IPS DF 4.7 (cell line): Measurements from ENCODE around the gene WDSUB1.

Source experiments
- DNase-seq: peaks from one replicate; pipeline ENCODE4 v3.0.0-alpha.2; 2013; ENCODE audit warnings: low spot score; ENCODE audit errors: extremely low read depth

Gene WDSUB1

GRCh38 chr2:159225025-159226016 is 61.2 kb downstream of the WDSUB1 start:
- DNase-seq, result no peak

GRCh38 chr2:159224061-159224813 is 62.3 kb downstream of the WDSUB1 start:
- no peak for DNase-seq

- DNase-seq, result no peak
Observed at GRCh38 chr2:159219394-159219998, 67.0 kb downstream of the WDSUB1 start.

GRCh38 chr2:159218389-159218788 is 68.1 kb downstream of the WDSUB1 start:
- no peak for DNase-seq

- no peak for DNase-seq
Observed at GRCh38 chr2:159217676-159218075, 68.8 kb downstream of the WDSUB1 start.

GRCh38 chr2:159215116-159215515 is 71.4 kb downstream of the WDSUB1 start:
- no peak for DNase-seq

GRCh38 chr2:159214325-159214865 is 72.1 kb downstream of the WDSUB1 start:
- DNase-seq, result no peak

- DNase-seq, result no peak
Observed at GRCh38 chr2:159213296-159213695, 73.2 kb downstream of the WDSUB1 start.

GRCh38 chr2:159211447-159212396 is 74.8 kb downstream of the WDSUB1 start:
- peak; percentile 62 for DNase-seq

- DNase-seq, result no peak
Observed at GRCh38 chr2:159209341-159210306, 76.9 kb downstream of the WDSUB1 start.

GRCh38 chr2:159208438-159208837 is 78.1 kb downstream of the WDSUB1 start:
- DNase-seq, result no peak

GRCh38 chr2:159206736-159207380 is 79.6 kb downstream of the WDSUB1 start:
- no peak for DNase-seq

GRCh38 chr2:159204381-159205144 is 81.9 kb downstream of the WDSUB1 start:
- no peak for DNase-seq

- no peak for DNase-seq
Observed at GRCh38 chr2:159202568-159203071, 83.9 kb downstream of the WDSUB1 start.

GRCh38 chr2:159201360-159202063 is 85.0 kb downstream of the WDSUB1 start:
- DNase-seq, result no peak

GRCh38 chr2:159200498-159200897 is 86.0 kb downstream of the WDSUB1 start:
- no peak for DNase-seq
